DMS53 treated with DMSO at 0.1 percent for 48 hours (cell line): ENCODE results near the gene CLCN2.

Experiments
- DNase-seq: peaks from one replicate; lab custom pipeline; 2025; ENCODE audit not compliant: unreplicated experiment; lab: John Stamatoyannopoulos, UW

The CLCN2 gene

DNA sequence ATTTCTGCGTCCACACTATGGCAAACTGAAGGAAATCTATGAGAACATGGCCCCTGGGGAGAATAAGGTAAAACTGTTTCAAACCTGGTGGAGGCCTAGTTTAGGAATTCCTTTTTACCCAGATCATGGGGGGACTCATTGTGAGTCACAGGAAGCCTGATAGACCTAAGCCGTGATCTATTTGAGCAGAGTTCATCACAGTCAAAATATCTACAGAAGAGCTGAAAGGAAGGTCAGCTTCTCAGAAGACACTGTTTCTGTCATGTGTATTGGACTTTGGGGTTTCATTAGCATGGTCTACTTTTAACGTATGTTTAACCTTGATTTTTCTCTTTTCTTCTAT is 61.1 kb downstream of the CLCN2 start:
- no peak for DNase-seq

DNA sequence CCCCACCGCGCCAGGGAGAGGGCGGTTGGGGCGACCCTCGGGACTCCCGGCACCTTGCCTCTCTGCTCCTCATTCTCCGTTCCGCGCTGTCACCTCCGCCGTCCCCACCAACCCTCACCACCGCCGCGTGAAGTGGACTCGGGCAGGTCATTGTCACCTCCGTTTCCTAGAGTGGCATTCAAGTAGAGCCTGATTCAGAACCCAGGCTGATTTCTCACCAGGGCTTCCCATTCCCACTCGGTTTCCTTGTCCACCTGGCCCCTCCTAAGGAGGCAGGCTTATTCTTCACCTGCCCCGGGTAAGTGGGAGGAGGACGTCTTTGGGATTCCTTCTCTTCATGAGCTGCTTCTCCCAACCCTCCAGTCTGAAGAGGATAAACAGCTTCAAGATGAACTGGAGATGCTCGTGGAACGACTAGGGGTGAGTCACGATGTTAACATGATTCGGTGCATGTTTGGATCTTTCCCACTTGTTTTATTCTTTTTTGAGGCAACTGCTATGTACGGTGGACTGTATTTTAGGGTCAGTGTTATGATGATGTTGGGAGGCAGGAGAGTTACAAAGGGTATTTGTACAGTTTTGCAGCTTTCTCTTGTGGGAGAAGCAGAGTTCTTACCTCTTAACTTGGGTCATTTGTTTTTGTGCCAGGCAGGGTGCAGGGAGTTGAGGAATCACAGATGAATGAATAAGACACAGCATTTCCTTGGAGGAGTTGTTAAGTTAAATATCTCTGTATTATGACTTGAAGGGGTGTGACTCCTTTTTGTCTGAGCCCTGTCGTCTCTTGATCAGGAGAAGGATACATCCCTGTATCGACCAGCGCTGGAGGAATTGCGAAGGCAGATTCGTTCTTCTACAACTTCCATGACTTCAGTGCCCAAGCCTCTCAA is 61.7 kb downstream of the CLCN2 start:
- no peak for DNase-seq

DNA sequence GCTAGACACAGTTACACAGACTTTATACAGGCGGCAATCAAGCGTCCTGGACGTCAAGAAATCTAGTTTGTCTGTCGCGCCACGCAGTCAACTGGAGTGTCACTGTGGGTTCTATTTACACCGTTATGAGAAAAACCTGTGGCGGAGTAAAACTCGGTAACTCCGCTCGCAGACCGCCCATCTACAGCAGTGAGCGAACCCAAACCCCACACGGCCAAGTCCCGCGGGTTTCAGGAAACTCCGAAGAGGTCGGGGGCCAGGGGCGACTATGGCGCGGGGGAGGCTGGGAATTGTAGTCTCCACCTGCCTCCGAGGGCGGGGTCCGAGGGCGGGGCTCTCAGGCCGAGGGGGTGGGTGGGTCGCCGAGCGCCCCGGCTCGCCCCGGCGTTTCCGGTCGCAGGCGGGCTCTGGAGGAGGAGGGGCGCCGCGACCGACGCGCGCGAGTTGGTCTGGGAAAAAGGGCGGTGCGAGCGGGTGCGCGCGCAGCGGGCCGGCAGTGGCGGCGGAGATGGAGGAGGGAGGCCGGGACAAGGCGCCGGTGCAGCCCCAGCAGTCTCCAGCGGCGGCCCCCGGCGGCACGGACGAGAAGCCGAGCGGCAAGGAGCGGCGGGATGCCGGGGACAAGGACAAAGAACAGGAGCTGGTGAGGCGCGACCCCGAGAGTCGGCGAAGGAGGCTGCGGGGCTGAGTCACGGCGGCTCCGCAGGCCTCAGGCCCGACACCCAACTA is 62.5 kb downstream of the CLCN2 start, which contains the start of gene PSMD2:
Gene PSMD2 (plus strand): TSS at position 483 of the 729 bp plus-strand sequence. CDS start 26 bp downstream, at position 509.
- DNase-seq = peak; percentile 77

DNA sequence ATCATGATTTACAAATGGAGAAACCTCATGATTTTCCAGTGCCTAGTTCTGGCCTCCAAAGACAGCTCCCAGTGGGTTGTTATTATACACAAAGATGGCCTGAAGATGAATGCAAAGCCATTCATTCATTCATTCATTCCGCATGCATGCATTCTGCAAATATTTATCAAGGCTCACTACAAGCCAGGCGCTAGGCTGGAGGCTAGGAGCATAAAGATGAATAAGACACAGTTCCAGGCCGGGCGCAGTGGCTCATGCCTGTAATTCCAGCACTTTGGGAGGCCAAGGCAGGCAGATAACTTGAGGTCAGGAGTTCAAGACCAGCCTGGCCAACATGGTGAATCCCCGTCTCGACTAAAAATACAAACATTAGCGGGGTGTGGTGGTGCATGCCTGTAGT is 64.8 kb downstream of the CLCN2 start:
- DNase-seq = no peak
